ENCODE data around the gene CLIC5. TPM values are rescaled to one million over a fixed set of nuclear protein-coding genes. Genes with fewer than 3 reads are reported as not detected.

CLIC5 gene
- total RNA-seq, 6 donors from 2014 or later: 110 to 197 (median 138) TPM

- no peaks in the 10 kb centered on the region for H3K36me3 ChIP-seq
- H3K27me3 ChIP-seq: no peaks in the 10 kb centered on the region
- H3K27ac ChIP-seq: peak overlapping the region in 1 of 4 donors; percentile 22
- peaks cover 0 to 14% (median 1%) of the 10 kb centered on the region in 4 donors for H3K4me1 ChIP-seq
- WGBS, 2 donors: 51 to 73% methylated on average over 2 of the region's 2 CpGs
- TF ChIP-seq EP300 (IDR thresholded peaks at IDR 0.05) (no peak), POLR2AphosphoS5 (IDR thresholded peaks at IDR 0.05) (no peak), POLR2A (IDR thresholded peaks at IDR 0.05) (no peak)
- TF ChIP-seq, protein P1, sequence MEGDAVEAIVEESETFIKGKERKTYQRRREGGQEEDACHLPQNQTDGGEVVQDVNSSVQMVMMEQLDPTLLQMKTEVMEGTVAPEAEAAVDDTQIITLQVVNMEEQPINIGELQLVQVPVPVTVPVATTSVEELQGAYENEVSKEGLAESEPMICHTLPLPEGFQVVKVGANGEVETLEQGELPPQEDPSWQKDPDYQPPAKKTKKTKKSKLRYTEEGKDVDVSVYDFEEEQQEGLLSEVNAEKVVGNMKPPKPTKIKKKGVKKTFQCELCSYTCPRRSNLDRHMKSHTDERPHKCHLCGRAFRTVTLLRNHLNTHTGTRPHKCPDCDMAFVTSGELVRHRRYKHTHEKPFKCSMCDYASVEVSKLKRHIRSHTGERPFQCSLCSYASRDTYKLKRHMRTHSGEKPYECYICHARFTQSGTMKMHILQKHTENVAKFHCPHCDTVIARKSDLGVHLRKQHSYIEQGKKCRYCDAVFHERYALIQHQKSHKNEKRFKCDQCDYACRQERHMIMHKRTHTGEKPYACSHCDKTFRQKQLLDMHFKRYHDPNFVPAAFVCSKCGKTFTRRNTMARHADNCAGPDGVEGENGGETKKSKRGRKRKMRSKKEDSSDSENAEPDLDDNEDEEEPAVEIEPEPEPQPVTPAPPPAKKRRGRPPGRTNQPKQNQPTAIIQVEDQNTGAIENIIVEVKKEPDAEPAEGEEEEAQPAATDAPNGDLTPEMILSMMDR (IDR thresholded peaks at IDR 0.05): no peak
- H3K4me3 ChIP-seq: no peak overlapping the region
- H3K9me3 ChIP-seq: peaks cover 0 to 3% (median 0%) of the 10 kb centered on the region in 4 donors
- no peak for DNase-seq
- no peak for ATAC-seq (ENCODE audit: low FRiP score in 2 of 2)
These were observed 54.5 kb downstream of the CLIC5 start for GRCh38 chr6:45961125-45961524.

GRCh38 chr6:45959534-45960145, 56.0 kb downstream of the CLIC5 start:
- Histone ChIP-seq H3K9me3 (peaks cover 0 to 2% (median 0%) of the 10 kb centered on the region in 4 donors), H3K36me3 (no peaks in the 10 kb centered on the region), H3K4me3 (no peak overlapping the region), H3K27me3 (no peaks in the 10 kb centered on the region), H3K27ac (peak overlapping the region in 2 of 4 donors; percentile 8 to 53), H3K4me1 (peaks cover 0 to 14% (median 1%) of the 10 kb centered on the region in 4 donors)
- DNase-seq (peak in 1 of 2 donors; percentile 31), ATAC-seq (ENCODE audit: low FRiP score in 2 of 2) (no peak)
- WGBS, 2 donors: 46 to 55% methylated on average over 4 of the region's 4 CpGs
- TF ChIP-seq POLR2AphosphoS5 (IDR thresholded peaks at IDR 0.05): no peak
- no peak for TF ChIP-seq POLR2A (IDR thresholded peaks at IDR 0.05)
- TF ChIP-seq, protein P1 (IDR thresholded peaks at IDR 0.05): no peak
- no peak for TF ChIP-seq EP300 (IDR thresholded peaks at IDR 0.05)

DNA sequence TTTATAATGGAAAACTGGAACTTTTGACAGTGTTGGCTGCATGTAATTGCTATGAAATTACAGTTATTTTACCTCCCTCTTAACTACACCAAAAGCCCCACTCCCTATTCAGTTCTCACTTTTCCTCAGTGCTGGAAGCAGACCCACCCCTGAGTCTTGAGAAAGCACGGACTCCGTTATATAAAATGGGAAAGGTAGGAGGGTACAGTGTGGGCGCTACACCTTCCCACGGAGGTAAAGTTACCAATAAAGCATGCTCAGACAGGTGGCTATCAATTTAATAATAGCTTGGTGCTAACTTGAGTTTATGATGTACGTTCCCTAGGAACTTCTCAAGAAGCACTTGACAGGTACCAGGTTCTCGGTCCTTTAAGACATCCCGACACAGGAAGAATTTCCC, 59.0 kb downstream of the CLIC5 start:
- ATAC-seq (ENCODE audit: low FRiP score in 2 of 2): no peak
- 72 to 94% methylated on average over 7 of the region's 7 CpGs for WGBS, 2 donors

GRCh38 chr6:45956176-45956575, 59.5 kb downstream of the CLIC5 start:
- no peak for TF ChIP-seq POLR2A (IDR thresholded peaks at IDR 0.05)
- TF ChIP-seq, protein P1 (IDR thresholded peaks at IDR 0.05): no peak
- no peak for TF ChIP-seq POLR2AphosphoS5 (IDR thresholded peaks at IDR 0.05)
- no peak for TF ChIP-seq EP300 (IDR thresholded peaks at IDR 0.05)
- ATAC-seq (ENCODE audit: low FRiP score in 2 of 2) (no peak), DNase-seq (no peak)
- Histone ChIP-seq H3K27me3 (no peaks in the 10 kb centered on the region), H3K9me3 (no peaks in the 10 kb centered on the region), H3K4me1 (peaks cover 12 to 26% (median 14%) of the 10 kb centered on the region in 4 donors), H3K27ac (peak overlapping the region in 1 of 4 donors; percentile 10), H3K36me3 (peaks cover 0 to 4% (median 0%) of the 10 kb centered on the region in 4 donors), H3K4me3 (no peak overlapping the region)
- WGBS, 2 donors: 69 to 84% methylated on average over 5 of the region's 5 CpGs

More for the DNA sequence above, 59.0 kb downstream of the CLIC5 start:
- peaks cover 7 to 22% (median 9%) of the 10 kb centered on the region in 4 donors for H3K4me1 ChIP-seq
- no peaks in the 10 kb centered on the region for H3K27me3 ChIP-seq
- TF ChIP-seq, protein P1 (IDR thresholded peaks at IDR 0.05): no peak
- TF ChIP-seq POLR2AphosphoS5 (IDR thresholded peaks at IDR 0.05) (no peak), EP300 (IDR thresholded peaks at IDR 0.05) (no peak), POLR2A (IDR thresholded peaks at IDR 0.05) (no peak)
- no peak for DNase-seq
- peak overlapping the region in 1 of 4 donors; percentile 10 for H3K27ac ChIP-seq
- peaks cover 0 to 4% (median 0%) of the 10 kb centered on the region in 4 donors for H3K36me3 ChIP-seq
- H3K4me3 ChIP-seq: no peak overlapping the region
- H3K9me3 ChIP-seq: no peaks in the 10 kb centered on the region

- DNase-seq (no peak), ATAC-seq (ENCODE audit: low FRiP score in 2 of 2) (no peak)
- no peak overlapping the region for H3K4me3 ChIP-seq
- no peak overlapping the region for H3K27ac ChIP-seq
- H3K27me3 ChIP-seq: no peaks in the 10 kb centered on the region
- TF ChIP-seq POLR2A (IDR thresholded peaks at IDR 0.05) (no peak), EP300 (IDR thresholded peaks at IDR 0.05) (no peak), POLR2AphosphoS5 (IDR thresholded peaks at IDR 0.05) (no peak)
- TF ChIP-seq, protein P1 (IDR thresholded peaks at IDR 0.05): no peak
- H3K9me3 ChIP-seq: no peaks in the 10 kb centered on the region
- H3K4me1 ChIP-seq: peaks cover 14 to 27% (median 15%) of the 10 kb centered on the region in 4 donors
- 86 to 100% methylated on average over 1 of the region's 1 CpG for WGBS, 2 donors
- peaks cover 0 to 4% (median 0%) of the 10 kb centered on the region in 4 donors for H3K36me3 ChIP-seq
These were observed 60.1 kb downstream of the CLIC5 start for GRCh38 chr6:45955597-45955996.
